Osteoblast (primary cell): ENCODE results near the gene HNMT. TPM values are rescaled to one million over a fixed set of nuclear protein-coding genes. Genes with fewer than 3 reads are reported as not detected.
"Not testable (repeated sequence)": the region's sequence is repeated elsewhere in the genome, so short reads cannot be mapped to it uniquely, and the experiment has no call there.

ENCODE experiments used
- DNase-seq: peaks from one replicate; pipeline ENCODE4 v3.0.0; 2011; ENCODE audit warnings: low spot score, mixed read lengths; ENCODE audit not compliant: insufficient read length; ENCODE audit errors: missing footprints
- H2AFZ ChIP-seq: 2 replicates; pipeline ENCODE4 v1.6.0; 2011; ENCODE audit warnings: mild to moderate bottlenecking, low read length
- H3K27ac ChIP-seq: 2 replicates; pipeline ENCODE4 v1.5.1; 2011; ENCODE audit warnings: mild to moderate bottlenecking, low read depth, low read length, moderate library complexity
- H3K27me3 ChIP-seq: 2 replicates; pipeline ENCODE4 v1.6.0; 2012; ENCODE audit warnings: mild to moderate bottlenecking, control low read depth, inconsistent platforms, low read length, moderate library complexity; ENCODE audit not compliant: insufficient read depth
- H3K36me3 ChIP-seq: 2 replicates; pipeline ENCODE4 v1.5.1; 2011; ENCODE audit warnings: mild to moderate bottlenecking, low read length, control low read depth, moderate library complexity; ENCODE audit not compliant: insufficient read depth
- H3K4me1 ChIP-seq: 2 replicates; pipeline ENCODE4 v1.5.1; 2011; ENCODE audit warnings: mild to moderate bottlenecking, low read length, control low read depth, moderate library complexity; ENCODE audit not compliant: insufficient read depth
- H3K4me2 ChIP-seq: 2 replicates; pipeline ENCODE4 v1.6.0; 2011; ENCODE audit warnings: mild to moderate bottlenecking, low read length; ENCODE audit not compliant: insufficient read depth
- H3K4me3 ChIP-seq: fragments of 200-600 bp; sonication (generic); 3 replicates; pipeline ENCODE4 v1.5.1; 2012; ENCODE audit warnings: mild to moderate bottlenecking, low read length, inconsistent platforms; ENCODE audit not compliant: insufficient read depth
- H3K79me2 ChIP-seq: 2 replicates; pipeline ENCODE4 v1.6.0; 2012; ENCODE audit warnings: mild to moderate bottlenecking, low read length, control low read depth, inconsistent platforms; ENCODE audit not compliant: insufficient read depth
- H3K9me3 ChIP-seq: 2 replicates; pipeline ENCODE4 v1.5.1; 2011; ENCODE audit warnings: low read depth, low read length, control low read depth
- H4K20me1 ChIP-seq: 2 replicates; pipeline ENCODE4 v1.6.0; 2012; ENCODE audit warnings: mild to moderate bottlenecking, low read length, control low read depth; ENCODE audit not compliant: insufficient read depth
- total RNA-seq: library from RNA; depleted of rRNA; stranded (reverse); fragments of >200 nt; gene quantifications from 2 replicates; pipeline ENCODE4 v1.2.3, GENCODE V29; 2012
- TF ChIP-seq, protein P1 (sequence below): IDR thresholded peaks from 2 replicates; pipeline ENCODE4 v1.5.1; 2011; ENCODE audit warnings: mild to moderate bottlenecking, low read depth, low read length, moderate library complexity; ENCODE audit errors: extremely low read depth

The HNMT gene
- total RNA-seq, 1 donor: 115 TPM

DNA sequence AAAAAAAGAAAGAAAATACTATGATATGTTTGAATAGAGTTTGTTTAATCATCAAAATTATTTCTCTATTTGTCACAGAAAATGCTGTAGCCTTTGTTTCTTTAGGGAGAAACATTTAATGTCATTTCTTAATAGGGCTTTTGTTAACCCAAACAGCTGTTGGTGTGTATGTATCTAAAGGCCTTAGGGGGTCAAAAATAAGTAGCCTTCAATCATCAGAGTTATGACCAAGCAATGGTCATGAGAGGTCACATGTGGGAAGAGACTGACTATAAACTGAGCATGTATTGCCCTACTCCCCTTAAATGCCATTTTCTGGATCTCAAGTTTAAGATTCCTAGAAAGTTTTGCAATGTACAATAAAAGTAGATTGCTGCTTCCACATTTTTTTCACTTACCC, 22.7 kb downstream of the HNMT start:
- Histone ChIP-seq H3K4me1 (no peaks in the 10 kb centered on the region), H3K79me2 (no peaks in the 10 kb centered on the region), H3K27ac (no peak overlapping the region), H2AFZ (no peak overlapping the region), H3K9me3 (no peaks in the 10 kb centered on the region), H3K27me3 (no peaks in the 10 kb centered on the region), H4K20me1 (no peaks in the 10 kb centered on the region), H3K36me3 (no peaks in the 10 kb centered on the region), H3K4me2 (no peak overlapping the region), H3K4me3 (no peak overlapping the region)
- TF ChIP-seq, protein P1, sequence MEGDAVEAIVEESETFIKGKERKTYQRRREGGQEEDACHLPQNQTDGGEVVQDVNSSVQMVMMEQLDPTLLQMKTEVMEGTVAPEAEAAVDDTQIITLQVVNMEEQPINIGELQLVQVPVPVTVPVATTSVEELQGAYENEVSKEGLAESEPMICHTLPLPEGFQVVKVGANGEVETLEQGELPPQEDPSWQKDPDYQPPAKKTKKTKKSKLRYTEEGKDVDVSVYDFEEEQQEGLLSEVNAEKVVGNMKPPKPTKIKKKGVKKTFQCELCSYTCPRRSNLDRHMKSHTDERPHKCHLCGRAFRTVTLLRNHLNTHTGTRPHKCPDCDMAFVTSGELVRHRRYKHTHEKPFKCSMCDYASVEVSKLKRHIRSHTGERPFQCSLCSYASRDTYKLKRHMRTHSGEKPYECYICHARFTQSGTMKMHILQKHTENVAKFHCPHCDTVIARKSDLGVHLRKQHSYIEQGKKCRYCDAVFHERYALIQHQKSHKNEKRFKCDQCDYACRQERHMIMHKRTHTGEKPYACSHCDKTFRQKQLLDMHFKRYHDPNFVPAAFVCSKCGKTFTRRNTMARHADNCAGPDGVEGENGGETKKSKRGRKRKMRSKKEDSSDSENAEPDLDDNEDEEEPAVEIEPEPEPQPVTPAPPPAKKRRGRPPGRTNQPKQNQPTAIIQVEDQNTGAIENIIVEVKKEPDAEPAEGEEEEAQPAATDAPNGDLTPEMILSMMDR: no peak
- no peak for DNase-seq

DNA sequence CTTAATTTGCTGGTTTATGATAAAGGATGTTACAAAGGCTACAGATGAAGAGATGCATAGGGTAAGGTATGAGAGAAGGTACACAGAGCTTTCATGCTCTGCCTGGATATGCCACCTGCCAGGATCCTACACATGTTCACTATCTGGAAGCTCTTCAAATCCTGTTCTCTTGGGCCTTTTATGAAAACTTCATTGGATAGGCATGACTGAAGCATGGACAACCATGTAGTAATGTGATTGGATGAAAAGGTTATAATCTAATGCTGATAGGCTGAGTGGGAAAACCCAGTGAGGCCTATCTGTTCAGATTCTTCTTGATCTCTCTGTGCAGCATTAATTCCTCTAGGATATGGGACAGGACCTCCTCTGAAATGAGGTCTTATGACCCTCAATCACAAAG, 26.8 kb downstream of the HNMT start:
- Histone ChIP-seq H3K4me3 (no peak overlapping the region), H2AFZ (no peak overlapping the region), H4K20me1 (no peaks in the 10 kb centered on the region), H3K27me3 (no peaks in the 10 kb centered on the region), H3K4me2 (no peak overlapping the region), H3K79me2 (no peaks in the 10 kb centered on the region), H3K4me1 (no peaks in the 10 kb centered on the region), H3K27ac (no peak overlapping the region), H3K9me3 (no peaks in the 10 kb centered on the region), H3K36me3 (no peaks in the 10 kb centered on the region)
- no peak for DNase-seq
- TF ChIP-seq, protein P1: no peak

DNA sequence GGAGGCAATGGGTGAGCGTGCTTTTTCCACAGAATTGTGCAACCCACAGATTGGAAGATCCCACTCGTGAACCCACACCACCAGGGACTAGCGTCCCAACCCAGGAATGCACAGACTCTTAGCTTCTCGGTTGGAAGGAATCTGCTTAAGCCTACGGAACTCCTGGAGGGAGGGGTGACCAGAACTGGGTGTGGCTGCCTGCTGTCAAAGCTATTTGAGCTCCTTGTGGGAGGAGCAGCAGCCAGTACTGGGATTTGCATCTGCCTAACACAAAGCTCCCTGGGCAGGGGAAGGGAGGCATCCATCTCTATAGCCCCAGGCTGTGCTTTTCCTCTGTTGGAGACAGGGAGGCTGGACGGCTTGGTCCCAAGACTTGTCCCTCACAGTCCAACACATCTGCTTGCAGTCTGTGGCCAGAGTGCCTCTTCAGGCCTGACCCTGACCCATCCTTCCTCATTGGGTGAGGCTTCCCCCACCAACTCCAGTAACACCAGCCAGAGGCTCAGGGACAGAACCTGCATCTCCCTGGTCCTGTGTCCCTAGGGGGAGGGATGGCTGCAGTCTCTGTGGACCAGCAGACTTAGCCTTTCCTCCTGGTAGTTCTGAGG, 27.9 kb downstream of the HNMT start:
- TF ChIP-seq, protein P1: no peak
- DNase-seq: no peak
- H3K4me2 ChIP-seq: no peak overlapping the region
- H3K27me3 ChIP-seq: no peaks in the 10 kb centered on the region
- no peaks in the 10 kb centered on the region for H3K36me3 ChIP-seq
- H4K20me1 ChIP-seq: no peaks in the 10 kb centered on the region
- H2AFZ ChIP-seq: no peak overlapping the region
- no peaks in the 10 kb centered on the region for H3K79me2 ChIP-seq
- no peaks in the 10 kb centered on the region for H3K9me3 ChIP-seq
- no peaks in the 10 kb centered on the region for H3K4me1 ChIP-seq
- no peak overlapping the region for H3K27ac ChIP-seq
- no peak overlapping the region for H3K4me3 ChIP-seq

DNA sequence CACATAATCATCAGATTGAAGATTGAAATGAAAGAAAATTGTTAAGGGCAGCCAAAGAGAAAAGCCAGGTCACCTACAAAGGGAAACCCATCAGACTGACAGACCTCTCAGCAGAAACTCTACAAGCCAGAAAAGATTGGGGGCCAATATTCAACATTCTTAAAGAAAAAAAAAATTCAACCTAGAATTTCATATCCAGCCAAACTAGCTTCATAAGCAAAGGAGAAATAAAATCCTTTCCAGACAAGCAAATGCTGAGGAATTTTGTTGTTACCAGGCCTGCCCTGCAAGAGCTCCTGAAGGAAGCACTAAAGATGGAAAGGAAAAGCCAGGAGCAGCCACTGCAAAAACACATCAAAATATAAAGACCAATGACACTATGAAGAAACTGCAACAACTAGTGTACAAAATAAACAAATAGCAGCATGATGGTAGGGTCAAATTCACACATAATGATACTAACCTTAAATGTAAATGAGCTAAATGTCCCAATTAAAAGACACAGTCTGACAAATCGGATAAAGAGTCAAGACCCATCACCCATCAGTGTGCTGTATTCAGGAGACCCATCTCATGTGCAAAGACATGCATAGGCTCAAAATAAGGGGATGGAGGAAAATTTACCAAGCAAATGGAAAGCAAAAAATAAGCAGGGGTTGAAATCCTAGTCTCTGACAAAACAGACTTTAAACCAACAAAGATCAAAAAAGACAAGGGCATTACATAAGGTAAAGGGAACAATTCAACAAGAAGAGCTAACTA, 29.6 kb downstream of the HNMT start:
- H3K4me3 ChIP-seq, H3K27me3 ChIP-seq, H3K4me1 ChIP-seq, H3K79me2 ChIP-seq, DNase-seq, H3K36me3 ChIP-seq, H3K4me2 ChIP-seq, H3K27ac ChIP-seq, H2AFZ ChIP-seq, H3K9me3 ChIP-seq, H4K20me1 ChIP-seq: not testable (repeated sequence)

DNA sequence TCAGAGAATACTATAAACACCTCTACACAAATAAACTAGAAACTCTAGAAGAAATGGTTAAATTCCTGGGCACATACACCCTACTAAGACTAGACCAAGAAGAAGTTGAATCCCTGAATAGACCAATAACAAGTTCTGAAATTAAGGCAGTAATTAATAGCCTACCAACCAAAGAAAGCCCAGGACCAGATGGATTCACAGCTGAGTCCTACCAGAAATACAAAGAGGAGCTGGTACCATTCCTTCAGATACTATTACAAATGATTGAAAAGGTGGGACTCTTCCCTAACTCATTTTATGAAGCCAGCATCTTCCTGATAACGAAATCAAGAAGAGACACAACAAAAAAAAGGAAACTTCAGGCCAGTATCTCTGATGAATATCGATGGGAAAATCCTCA, 31.1 kb downstream of the HNMT start:
- not testable (repeated sequence) for H4K20me1 ChIP-seq, H3K27ac ChIP-seq, H3K4me3 ChIP-seq, H3K4me2 ChIP-seq, H3K79me2 ChIP-seq, H3K36me3 ChIP-seq, H3K4me1 ChIP-seq, H3K9me3 ChIP-seq, DNase-seq, H2AFZ ChIP-seq, H3K27me3 ChIP-seq

DNA sequence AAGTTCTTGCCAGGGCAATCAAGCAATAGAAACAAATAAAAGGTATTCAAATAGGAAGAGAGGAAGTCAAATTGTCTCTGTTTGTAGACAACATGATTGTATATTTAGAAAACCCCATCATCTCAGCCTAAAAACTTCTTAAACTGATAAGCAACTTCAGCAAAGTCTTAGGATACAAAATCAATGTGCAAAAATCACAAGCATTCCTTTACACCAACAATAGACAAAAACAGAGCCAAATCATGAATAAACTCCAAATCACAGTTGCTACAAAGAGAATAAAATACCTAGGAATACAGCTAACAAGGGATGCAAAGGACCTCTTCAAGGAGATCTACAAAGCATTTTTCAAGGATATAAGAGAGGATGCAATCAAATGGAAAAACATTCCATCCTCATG, 31.9 kb downstream of the HNMT start:
- H2AFZ ChIP-seq, H3K36me3 ChIP-seq, DNase-seq, H4K20me1 ChIP-seq, H3K79me2 ChIP-seq, H3K9me3 ChIP-seq, H3K4me2 ChIP-seq, H3K27me3 ChIP-seq, H3K4me1 ChIP-seq, H3K4me3 ChIP-seq, H3K27ac ChIP-seq: not testable (repeated sequence)
